Stimulated activated CD4-positive, alpha-beta T cell treated with anti-CD3 and anti-CD28 coated beads, TNF-alpha, amount 100 ng/mL, for 48 hours (primary cell): ENCODE measurements around the gene RRH.

Source experiments
- DNase-seq, 3 donors: peaks; one replicate each; pipeline ENCODE4 v3.0.0-alpha.2; 2020; ENCODE audit warnings: low read depth in 3 of 3

Gene RRH

DNA sequence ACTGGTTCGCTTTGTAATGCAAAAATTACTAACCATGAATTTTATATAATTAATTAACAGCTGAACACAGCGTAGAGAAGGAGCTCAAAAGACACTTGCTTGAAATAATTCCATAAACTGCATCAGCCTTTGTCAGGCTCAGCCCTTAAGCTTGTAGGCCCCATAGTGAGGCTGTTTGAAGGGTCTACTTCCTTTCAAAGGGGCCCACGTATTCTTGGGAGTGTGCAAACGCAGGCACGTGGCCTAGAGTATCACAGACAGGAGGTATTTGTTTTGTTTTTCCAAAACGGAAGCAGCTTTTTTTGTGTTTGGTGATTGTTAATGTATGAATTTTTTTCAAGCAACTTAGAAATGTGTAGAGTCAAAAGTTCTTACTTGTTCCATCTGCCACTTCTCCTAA lies 59.3 kb downstream of the RRH start:
- no peak for DNase-seq

DNA sequence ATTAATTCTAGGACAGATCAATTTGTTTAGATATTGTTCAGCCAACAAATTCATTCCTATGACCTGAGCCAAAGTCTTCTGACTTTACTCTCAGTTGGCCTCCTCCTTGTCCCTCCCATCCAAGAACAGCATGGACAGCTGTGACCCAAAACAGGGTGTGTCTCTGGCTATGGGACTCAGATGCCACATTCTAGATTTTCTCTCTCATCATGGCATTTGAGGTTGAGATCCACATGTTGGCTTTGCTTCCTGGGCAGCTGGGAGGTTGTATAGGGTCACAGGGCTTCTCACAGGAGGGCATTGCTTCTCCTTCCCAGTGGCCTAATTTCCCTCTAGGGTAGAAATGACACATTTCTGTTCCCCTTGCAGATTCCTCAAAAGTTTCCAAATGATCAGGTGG lies 62.3 kb downstream of the RRH start:
- no peak for DNase-seq
